ENCODE results near the gene SEPTIN11. TPM values are rescaled to one million over a fixed set of nuclear protein-coding genes. Genes with fewer than 3 reads are reported as not detected.

The SEPTIN11 gene
- total RNA-seq, 2 donors from 2014 or later = 60.3 to 88.9 TPM

DNA sequence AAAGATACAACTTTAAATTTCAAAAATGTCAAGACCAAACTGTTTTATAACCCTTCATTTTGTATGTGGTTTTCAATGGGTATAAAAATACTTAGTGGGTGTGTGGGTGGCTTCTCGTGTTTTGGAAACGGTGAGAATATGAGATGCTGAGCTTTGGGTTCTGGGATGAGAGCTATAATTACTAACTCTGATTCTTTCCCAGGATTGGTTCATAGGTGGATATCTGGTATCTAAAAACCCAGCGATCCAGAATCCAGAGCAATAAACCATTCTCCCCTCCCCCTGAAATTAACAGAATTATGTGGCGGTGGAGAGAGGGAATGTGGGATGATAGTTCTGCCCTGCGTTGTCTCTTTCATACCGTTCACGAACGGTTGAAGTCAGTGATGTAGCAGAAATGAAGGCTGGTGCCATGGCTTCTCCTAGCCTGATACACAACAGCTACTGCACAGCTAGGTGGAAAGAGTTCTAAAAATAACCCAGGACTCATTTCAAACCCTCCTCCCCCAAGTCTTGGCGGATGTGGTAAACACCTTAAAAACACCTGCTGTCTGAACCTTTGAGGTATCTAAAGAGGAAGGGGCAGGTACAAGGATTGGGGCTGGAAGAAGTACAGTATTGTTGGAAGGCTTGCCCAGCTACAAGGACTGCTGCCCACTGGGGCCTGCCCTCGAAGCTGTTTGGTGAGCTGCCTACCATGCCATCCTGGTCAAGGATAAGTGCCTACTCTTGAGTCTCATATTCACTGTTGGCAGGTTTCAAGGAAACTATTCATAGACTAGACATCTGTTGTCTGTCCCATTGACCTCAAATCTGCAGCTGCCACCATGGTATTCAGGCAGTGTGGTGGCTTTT, 44.5 kb downstream of the SEPTIN11 start:
- DNase-seq (ENCODE audit: low spot score) (no peak), ATAC-seq (peak; percentile 20 to 51)
- Mint-ChIP-seq H3K36me3 (peaks cover 4% of the 10 kb centered on the region), H3K4me3 (no peak overlapping the region), H3K4me1 (ENCODE audit: low read depth in 2 of 2) (peaks cover 34 to 38% of the 10 kb centered on the region in 2 donors), H3K27me3 (peaks cover 0 to 4% of the 10 kb centered on the region in 2 donors), H3K9me3 (peaks cover 4% of the 10 kb centered on the region), H3K27ac (no peak overlapping the region)

DNA sequence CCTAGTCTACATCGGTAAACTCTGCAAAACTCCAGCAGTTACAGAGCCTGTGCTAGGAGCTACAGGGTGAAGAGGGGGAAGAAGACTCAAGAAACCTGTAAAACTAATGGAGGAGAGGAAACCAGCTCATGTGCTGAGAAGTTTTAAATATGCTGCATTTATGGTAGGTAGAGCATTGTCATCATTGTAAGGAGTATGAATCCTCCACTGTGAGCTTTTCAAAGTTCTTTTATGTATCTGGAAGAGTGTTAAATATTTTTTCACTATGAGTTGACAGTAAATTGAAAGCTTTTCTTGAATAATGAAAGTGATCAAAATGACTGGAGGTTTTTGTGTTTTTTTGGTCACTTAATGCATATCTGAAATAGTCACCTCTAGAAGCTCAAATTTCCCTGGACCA, 46.2 kb downstream of the SEPTIN11 start:
- no peak for DNase-seq (ENCODE audit: low spot score)

GRCh38 chr4:76996445-76996844, 46.9 kb downstream of the SEPTIN11 start:
- no peaks in the 10 kb centered on the region for H3K27me3 Mint-ChIP-seq
- ATAC-seq = no peak
- H3K9me3 Mint-ChIP-seq = no peaks in the 10 kb centered on the region
- no peak overlapping the region for H3K4me3 Mint-ChIP-seq
- no peak overlapping the region for H3K27ac Mint-ChIP-seq
- no peaks in the 10 kb centered on the region for H3K36me3 Mint-ChIP-seq
- no peak for DNase-seq (ENCODE audit: low spot score)
- H3K4me1 Mint-ChIP-seq (ENCODE audit: low read depth in 2 of 2) = peaks cover 18 to 19% of the 10 kb centered on the region in 2 donors

More for the DNA sequence above, 46.2 kb downstream of the SEPTIN11 start:
- Mint-ChIP-seq H3K9me3 (no peaks in the 10 kb centered on the region), H3K4me3 (no peak overlapping the region), H3K27ac (no peak overlapping the region), H3K36me3 (no peaks in the 10 kb centered on the region), H3K4me1 (ENCODE audit: low read depth in 2 of 2) (peaks cover 22 to 24% of the 10 kb centered on the region in 2 donors), H3K27me3 (no peaks in the 10 kb centered on the region)
- ATAC-seq = no peak

DNA sequence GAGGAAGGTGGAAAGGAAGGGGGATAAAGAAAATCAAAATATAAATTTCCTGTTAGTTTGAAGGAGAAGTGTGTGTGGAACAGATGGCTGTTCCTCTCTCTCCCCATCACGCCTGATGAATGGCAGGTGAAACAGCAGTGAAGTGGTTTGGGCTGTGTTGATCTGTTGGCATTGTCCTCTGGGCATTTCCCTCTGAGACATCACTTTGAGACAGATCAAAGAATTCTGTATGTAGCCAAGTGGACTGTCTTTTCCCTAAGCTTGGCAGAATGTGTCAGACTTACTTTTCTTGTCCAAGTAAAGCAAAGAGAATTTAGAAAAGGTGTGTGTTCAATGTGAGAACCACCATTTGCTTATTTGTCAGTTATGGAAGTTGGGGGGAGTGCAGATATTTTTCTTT, 47.5 kb downstream of the SEPTIN11 start:
- Mint-ChIP-seq H3K27me3 (no peaks in the 10 kb centered on the region), H3K27ac (no peak overlapping the region), H3K9me3 (no peaks in the 10 kb centered on the region), H3K36me3 (no peaks in the 10 kb centered on the region), H3K4me3 (no peak overlapping the region), H3K4me1 (ENCODE audit: low read depth in 2 of 2) (peaks cover 18 to 19% of the 10 kb centered on the region in 2 donors)
- no peak for DNase-seq (ENCODE audit: low spot score)
- no peak for ATAC-seq

DNA sequence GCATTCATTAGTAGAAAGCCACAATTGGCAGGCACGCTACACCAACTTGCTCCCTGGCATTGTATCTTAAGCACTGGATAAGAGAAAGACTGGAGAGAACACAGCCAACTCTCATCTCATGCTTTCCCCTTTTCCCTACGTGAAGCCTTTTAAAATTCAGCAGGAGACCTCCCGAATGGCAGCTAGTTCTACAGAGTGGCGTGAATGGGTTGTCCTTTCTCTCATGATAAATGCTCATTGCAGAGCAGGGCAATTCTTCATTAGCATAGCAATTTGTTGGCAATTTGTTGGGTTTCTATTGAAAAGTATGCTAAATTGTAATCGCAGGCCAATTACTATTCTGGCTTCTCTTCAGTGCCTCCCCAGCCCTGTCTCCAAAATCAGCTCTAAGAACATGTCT, 48.0 kb downstream of the SEPTIN11 start:
- no peak for DNase-seq (ENCODE audit: low spot score)
- Mint-ChIP-seq H3K36me3 (no peaks in the 10 kb centered on the region), H3K9me3 (no peaks in the 10 kb centered on the region), H3K27me3 (no peaks in the 10 kb centered on the region), H3K4me3 (no peak overlapping the region), H3K4me1 (ENCODE audit: low read depth in 2 of 2) (peaks cover 14 to 19% of the 10 kb centered on the region in 2 donors), H3K27ac (no peak overlapping the region)
- ATAC-seq = no peak

GRCh38 chr4:76998251-76998901, 48.8 kb downstream of the SEPTIN11 start:
- Mint-ChIP-seq H3K36me3 (no peaks in the 10 kb centered on the region), H3K27me3 (no peaks in the 10 kb centered on the region), H3K27ac (no peak overlapping the region), H3K4me1 (ENCODE audit: low read depth in 2 of 2) (peaks cover 12 to 17% of the 10 kb centered on the region in 2 donors), H3K4me3 (no peak overlapping the region), H3K9me3 (no peaks in the 10 kb centered on the region)
- ATAC-seq (no peak), DNase-seq (ENCODE audit: low spot score) (no peak)

Other genes starting within 250 kb of the SEPTIN11 start
- not detected for gene SOWAHB, start 51.6 kb upstream of the SEPTIN11 start, total RNA-seq
- 100 to 1,000 TPM; 152 to 164 TPM for gene CCNI, start 126.2 kb downstream of the SEPTIN11 start, total RNA-seq
- gene CCNG2, start 207.5 kb downstream of the SEPTIN11 start, total RNA-seq = 10 to 100 TPM; 10.3 to 29.0 TPM